HepG2 (cell line): ENCODE measurements around the gene GSPT1. TPM values are rescaled to one million over a fixed set of nuclear protein-coding genes. Genes with fewer than 3 reads are reported as not detected.
A peak's percentile ranks its signal among the peaks of the same experiment; 100 is the strongest.

Source experiments
- AGO2 ChIP-seq: fragments of 200-400 bp; formaldehyde crosslinking; optimal IDR thresholded peaks from 2 replicates; pipeline ENCODE3; 2017; ENCODE audit warnings: mild to moderate bottlenecking, low read depth, low read length, moderate library complexity
- ARHGAP35 ChIP-seq: sonication (generic); formaldehyde crosslinking; IDR thresholded peaks from 2 replicates; pipeline ENCODE4 v1.9.0; 2022; ENCODE audit warnings: mild to moderate bottlenecking, inconsistent platforms, moderate library complexity, missing genetic modification reagents, borderline replicate concordance
- ATF7-NPFF ChIP-seq: sonication (generic); formaldehyde crosslinking; IDR thresholded peaks from 2 replicates; pipeline ENCODE4 v1.8.1; 2023; ENCODE audit warnings: mild to moderate bottlenecking, low read depth, missing genetic modification reagents, moderate library complexity
- BCL3 ChIP-seq: sonication (generic); formaldehyde crosslinking; IDR thresholded peaks from 2 replicates; pipeline ENCODE4 v1.5.1; 2020; ENCODE audit warnings: mild to moderate bottlenecking, missing genetic modification reagents, moderate library complexity
- SNAPC4 ChIP-seq: sonication (generic); formaldehyde crosslinking; IDR thresholded peaks from 2 replicates; pipeline ENCODE4 v1.4.0; 2020; ENCODE audit warnings: mild to moderate bottlenecking, missing genetic modification reagents
- SUZ12 ChIP-seq: fragments of 150-350 bp; IDR thresholded peaks from 2 replicates; pipeline ENCODE4 v1.6.1; 2014; ENCODE audit warnings: low read depth, low read length
- THAP9 ChIP-seq: sonication (generic); formaldehyde crosslinking; IDR thresholded peaks from 2 replicates; pipeline ENCODE4; 2020; ENCODE audit warnings: missing genetic modification reagents, mild to moderate bottlenecking, borderline replicate concordance
- ZBTB21 ChIP-seq: sonication (generic); formaldehyde crosslinking; IDR thresholded peaks from 2 replicates; pipeline ENCODE4 v1.4.0; 2020; ENCODE audit warnings: missing genetic modification reagents
- ZBTB43 ChIP-seq: sonication (generic); formaldehyde crosslinking; conservative IDR thresholded peaks from 2 replicates; pipeline ENCODE4 v1.4.0; 2020; ENCODE audit warnings: missing genetic modification reagents
- ZNF329 ChIP-seq: sonication (generic); formaldehyde crosslinking; IDR thresholded peaks from 2 replicates; pipeline ENCODE4 v1.9.0; 2021; ENCODE audit warnings: low read depth, mild to moderate bottlenecking, missing genetic modification reagents
- ZNF414 ChIP-seq: sonication (generic); formaldehyde crosslinking; IDR thresholded peaks from 2 replicates; pipeline ENCODE4 v1.5.0; 2020; ENCODE audit warnings: missing genetic modification reagents
- ZNF605 ChIP-seq: sonication (generic); formaldehyde crosslinking; IDR thresholded peaks from 2 replicates; pipeline ENCODE4 v1.8.0; 2022; ENCODE audit warnings: mild to moderate bottlenecking, missing genetic modification reagents
- ZNF784 ChIP-seq: sonication (generic); formaldehyde crosslinking; IDR thresholded peaks from 2 replicates; pipeline ENCODE4 v1.5.1; 2020; ENCODE audit warnings: missing genetic modification reagents, mild to moderate bottlenecking, borderline replicate concordance
- ZSCAN20 ChIP-seq: sonication (generic); formaldehyde crosslinking; IDR thresholded peaks from 2 replicates; pipeline ENCODE4 v1.4.0; 2020; ENCODE audit warnings: missing genetic modification reagents, mild to moderate bottlenecking, borderline replicate concordance
- polyA plus RNA-seq, 8 experiments: library from polyadenylated mRNA; depleted of rRNA in 3 of 8; stranded (reverse) in 7 of 8; unstranded in 1 of 8; fragments of >200 nt; fragmentation: Illumina TruSeq in 4 of 8; extraction: Trizol in 4 of 8; gene quantifications; 2 replicates each; pipeline versions ENCODE4 v1.2.1 to v1.2.3, GENCODE V29; 2011 to 2016; ENCODE audit warnings: low read depth in 4 of 8, missing spikeins in 1 of 8, mixed read lengths in 1 of 8; ENCODE audit not compliant: insufficient read depth in 1 of 8
- total RNA-seq, 5 experiments: library from RNA; depleted of rRNA; stranded (reverse); fragments of >200 nt; fragmentation: Illumina TruSeq; extraction: Trizol; gene quantifications; 2 replicates each; pipeline ENCODE4 v1.2.3, GENCODE V29; 2016; ENCODE audit warnings: low read depth in 1 of 5

Gene GSPT1
- total and polyA plus RNA-seq, 2 of the 13 experiments (the other 11 are each of a cell fraction or from before 2014, with no cell fraction given), result 120 to 316 TPM

GRCh38 chr16:11915644-11916523 lies at the start of gene GSPT1 (continued):
- no peak for TF ChIP-seq ZNF329 (CRISPR knock-in tag)
- TF ChIP-seq BCL3 (CRISPR knock-in tag), result no peak; the same call in 1 of the 2 replicates
- TF ChIP-seq ZNF605 (CRISPR knock-in tag), result peak; percentile 99
- TF ChIP-seq ZNF414, result peak; percentile 94
- no peak; the same call in 1 of the 2 replicates for TF ChIP-seq ATF7-NPFF
- no peak; the same call in 1 of the 2 replicates for TF ChIP-seq ZNF784
- TF ChIP-seq ZBTB21 (CRISPR knock-in tag), result peak; percentile 52
- peak; percentile 94 for TF ChIP-seq AGO2
- 0 out of 2 replicates have a peak, but pooled peaks have one; percentile 52 for TF ChIP-seq ZBTB43 (CRISPR knock-in tag)
- TF ChIP-seq THAP9 (CRISPR knock-in tag), result peak; percentile 97
- no peak; the same call in none of the 2 replicates for TF ChIP-seq ARHGAP35 (CRISPR knock-in tag)
- peak; percentile 100 for TF ChIP-seq SUZ12
- TF ChIP-seq SNAPC4 (CRISPR knock-in tag), result peak; percentile 97
- TF ChIP-seq ZSCAN20, result peak; percentile 73; the same call in 1 of the 2 replicates
